Amniotic stem cell (primary cell): Measurements from ENCODE around the gene NTF3.

ENCODE experiments used
- DNase-seq: peaks from one replicate; lab custom pipeline; 2025; lab: John Stamatoyannopoulos, UW

NTF3 gene

GRCh38 chr12:5456906-5457305 lies 25.0 kb downstream of the NTF3 start:
- no peak for DNase-seq

DNA sequence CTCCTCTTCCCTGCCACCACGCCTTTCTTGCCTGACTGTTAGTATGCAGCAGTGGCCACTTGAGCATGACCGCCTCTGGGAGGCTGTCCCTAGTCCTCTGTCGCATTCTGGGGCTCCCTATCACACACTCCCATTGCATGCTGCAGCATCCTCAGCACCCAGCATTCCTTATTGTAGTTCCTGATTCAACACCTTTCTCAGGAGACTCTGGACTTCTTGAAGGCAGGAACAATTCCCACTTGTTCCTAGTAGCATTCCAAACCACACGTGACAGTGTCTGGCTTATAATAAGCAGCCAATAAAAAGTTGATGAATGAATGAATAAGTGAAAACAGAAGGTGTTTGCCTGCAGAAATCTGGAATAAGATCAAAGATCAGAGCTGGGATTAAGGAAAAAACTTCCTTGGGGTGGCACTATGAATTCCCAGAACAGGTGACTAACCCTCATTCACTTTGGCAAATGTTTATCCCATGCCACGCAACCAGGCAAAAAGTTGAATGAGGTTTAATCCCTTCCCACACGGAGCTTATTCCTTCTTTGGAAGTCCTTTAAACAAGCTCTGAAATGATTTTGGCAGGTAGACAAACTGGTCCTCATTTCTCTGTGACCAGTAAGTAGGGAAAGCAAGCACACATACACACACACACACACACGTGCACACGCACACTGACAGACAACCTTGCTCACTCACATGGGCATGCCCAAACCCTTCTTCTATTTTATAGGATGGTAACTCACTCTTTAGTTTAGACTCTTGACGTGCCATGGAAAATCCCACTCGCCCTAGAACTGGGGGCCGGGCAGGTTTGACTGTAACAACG lies 26.5 kb downstream of the NTF3 start:
- DNase-seq, result no peak

- DNase-seq, result no peak
Observed at GRCh38 chr12:5459051-5459782, 27.3 kb downstream of the NTF3 start.

- no peak for DNase-seq
Observed at GRCh38 chr12:5460817-5461216, 28.9 kb downstream of the NTF3 start.

DNA sequence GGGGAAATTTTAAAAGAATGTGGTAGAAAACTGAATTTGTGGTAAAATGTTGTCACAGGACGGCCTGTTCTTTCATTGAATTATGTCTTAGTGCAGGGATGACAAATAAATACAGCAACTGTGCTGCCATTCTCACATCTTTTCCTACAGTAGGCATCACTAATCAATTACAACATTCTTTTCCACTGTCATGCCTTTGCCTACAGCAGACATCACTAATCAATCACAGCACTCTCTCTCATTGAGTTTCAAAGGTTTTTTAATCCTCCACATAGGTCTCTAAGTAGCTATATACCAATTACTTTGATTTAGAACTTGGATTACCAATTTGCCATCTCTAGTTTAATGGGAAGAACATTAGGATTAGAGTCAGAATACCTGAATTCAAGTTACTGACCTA lies 30.1 kb downstream of the NTF3 start:
- DNase-seq, result no peak

DNA sequence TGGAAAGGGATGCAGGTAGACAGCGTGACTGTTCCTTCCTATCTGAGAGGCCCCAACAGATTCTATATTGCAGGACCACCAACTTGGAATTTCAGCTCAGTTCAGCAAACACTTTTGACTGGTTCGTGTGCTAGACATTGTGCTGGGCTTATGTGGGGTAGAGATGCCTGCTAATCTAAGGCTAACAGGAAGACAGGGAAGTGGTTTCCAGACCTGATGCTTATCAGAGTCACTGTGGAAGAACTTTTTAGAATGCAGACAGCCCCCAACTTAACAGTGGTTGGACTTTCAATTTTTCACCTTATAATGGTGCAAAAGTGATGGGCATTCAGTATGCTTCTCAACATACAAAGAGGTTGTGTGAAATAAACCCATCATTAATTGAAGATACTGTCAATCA lies 32.2 kb downstream of the NTF3 start:
- no peak for DNase-seq

GRCh38 chr12:5465384-5465783 lies 33.5 kb downstream of the NTF3 start:
- DNase-seq, result no peak

DNA sequence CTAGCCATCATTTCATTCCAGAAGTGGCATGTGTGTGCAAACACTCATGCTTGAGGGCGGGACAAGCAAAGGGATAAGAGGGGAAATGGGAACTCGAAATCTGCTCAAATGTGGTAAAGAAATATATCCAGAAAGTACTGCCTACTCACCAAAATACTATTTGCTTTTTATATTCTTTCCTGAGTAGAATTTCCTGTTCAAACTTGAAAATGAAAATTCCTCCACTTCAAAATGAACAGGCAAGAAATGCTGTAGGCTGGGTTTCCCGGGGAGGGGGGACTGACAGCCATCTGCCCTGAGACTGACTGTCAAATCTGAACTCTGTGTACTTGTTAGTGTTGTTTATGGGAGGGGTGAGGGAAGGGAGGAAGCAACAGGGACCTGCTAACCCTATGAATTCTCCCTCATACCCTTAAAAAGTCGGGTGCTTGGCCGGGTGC lies 34.6 kb downstream of the NTF3 start:
- DNase-seq, result no peak

GRCh38 chr12:5467931-5468330 lies 36.0 kb downstream of the NTF3 start:
- no peak for DNase-seq

GRCh38 chr12:5470221-5470620 lies 38.3 kb downstream of the NTF3 start:
- no peak for DNase-seq

DNA sequence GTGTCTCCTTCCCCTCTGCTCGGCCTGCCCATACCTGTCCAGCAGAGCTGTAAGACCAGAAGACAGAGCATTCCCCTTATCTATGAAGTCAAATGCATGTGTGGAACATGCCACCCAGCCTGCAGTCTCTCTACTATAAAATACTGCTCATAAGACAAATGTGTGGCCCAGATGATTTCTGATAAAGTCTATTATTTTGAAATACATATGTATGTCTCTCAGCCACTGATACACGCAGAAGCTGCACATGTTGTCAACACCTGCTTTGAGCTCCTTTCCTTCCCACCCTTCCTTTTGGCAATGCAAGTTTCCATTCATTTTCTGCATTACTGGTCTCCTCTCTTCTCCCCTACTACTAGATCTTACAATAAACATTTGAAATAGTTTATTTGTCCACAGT lies 38.8 kb downstream of the NTF3 start:
- DNase-seq, result no peak

DNA sequence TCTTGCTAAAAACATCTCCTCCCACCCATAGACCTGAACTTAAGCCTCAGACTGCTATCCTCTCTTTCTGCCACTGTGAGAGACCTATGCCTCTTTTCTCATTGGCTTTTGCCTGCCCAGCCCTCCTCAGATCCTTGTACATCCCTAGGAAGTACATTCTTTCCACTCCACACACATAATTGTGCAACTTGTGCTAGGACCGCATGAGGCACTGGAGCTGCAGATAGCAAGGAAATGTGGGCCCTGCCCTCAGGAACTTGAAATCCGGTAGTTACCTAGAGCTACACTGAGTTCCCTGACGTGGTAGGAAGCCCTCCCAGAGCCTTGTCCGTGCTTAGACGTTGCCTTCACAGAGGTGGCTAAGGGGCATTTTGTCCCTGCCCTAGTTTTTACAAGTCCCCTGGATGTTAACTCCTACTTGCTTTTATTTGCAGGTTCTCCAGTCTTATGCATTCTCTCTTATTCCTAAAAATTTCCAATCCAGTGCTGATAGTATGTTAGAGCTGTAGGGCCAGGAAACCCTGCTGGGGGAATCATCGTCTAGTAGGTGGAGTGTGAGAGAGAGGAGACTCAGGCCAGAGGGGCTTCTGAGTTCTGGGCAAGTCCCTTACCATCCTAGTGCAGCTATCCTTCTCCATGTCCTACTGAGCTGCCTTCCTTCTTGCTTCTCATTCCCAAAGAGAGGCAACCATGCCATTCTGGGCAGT lies 41.3 kb downstream of the NTF3 start:
- DNase-seq, result no peak

GRCh38 chr12:5473783-5474116 lies 41.8 kb downstream of the NTF3 start:
- no peak for DNase-seq

GRCh38 chr12:5476356-5476755 lies 44.4 kb downstream of the NTF3 start:
- no peak for DNase-seq

- DNase-seq, result no peak
Observed at GRCh38 chr12:5478081-5478706, 46.3 kb downstream of the NTF3 start.

DNA sequence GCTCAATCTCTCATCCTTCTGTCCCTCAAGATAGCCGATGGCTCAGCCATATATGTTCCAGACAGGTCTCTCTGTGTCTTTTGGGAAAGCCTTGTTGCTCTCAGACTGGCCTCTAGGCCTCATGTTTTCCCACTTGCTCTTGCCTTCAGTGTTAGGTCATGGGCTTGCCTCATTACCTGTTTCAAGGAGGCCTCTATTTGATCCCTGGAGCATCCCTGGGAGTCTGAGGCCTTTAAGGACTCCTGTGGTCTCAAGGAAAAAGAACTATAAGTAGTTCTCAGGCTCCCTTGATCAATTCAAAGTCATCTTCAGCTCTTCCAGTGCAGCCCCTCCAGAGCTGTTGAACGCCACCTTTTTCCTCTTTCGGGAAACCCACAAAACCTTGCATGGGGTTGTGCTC lies 47.9 kb downstream of the NTF3 start:
- DNase-seq, result no peak

DNA sequence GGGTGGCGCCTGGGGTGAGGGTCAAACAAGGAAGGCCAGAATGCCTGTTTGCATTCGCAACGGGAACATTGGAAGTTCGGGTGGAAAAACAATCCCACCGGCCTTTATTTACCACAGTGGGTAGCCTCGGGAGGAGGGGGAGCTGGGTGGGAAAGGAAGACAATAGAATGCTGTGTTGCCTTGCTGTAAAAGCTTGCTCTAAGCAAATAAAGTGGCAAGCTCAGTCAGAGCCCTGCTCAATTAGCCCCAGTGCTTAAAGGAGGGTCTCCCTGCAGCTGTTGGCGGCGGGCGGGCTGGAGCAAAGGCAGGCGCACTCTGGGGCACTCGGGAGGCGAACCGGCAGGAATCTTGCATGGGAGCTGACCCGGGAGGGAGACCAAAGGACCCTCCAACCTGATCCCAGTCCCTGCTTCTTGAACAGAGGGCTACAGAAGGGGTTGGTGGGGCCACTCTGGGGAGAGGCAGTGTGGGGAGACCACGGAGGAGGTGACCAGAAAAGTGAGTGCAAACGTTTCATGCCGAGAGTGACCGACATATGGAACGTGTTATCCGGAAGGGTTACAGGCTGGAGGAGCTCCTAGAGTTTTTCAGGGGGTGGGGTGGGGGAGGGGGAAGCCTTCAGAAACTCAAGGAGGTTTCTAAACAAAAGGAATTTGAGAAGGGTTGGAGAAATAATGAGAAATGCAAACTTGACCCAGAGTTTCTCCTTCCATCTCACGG lies 48.5 kb downstream of the NTF3 start:
- DNase-seq, result no peak

GRCh38 chr12:5480938-5481303 lies 49.0 kb downstream of the NTF3 start:
- no peak for DNase-seq

DNA sequence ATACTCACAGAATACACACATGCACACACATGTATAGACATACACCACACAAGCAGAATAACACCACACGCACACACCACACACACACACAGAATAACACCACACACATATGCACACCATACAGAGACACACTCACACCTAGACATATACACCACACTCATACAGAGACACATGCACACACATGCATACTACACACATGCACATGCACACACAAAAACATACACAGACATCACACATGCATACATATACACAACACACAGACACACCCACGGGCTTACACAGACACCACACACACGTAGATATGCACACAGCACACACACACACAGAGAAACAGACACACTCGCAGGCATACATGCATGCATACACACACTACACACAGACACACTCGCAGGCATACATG lies 49.7 kb downstream of the NTF3 start:
- no peak for DNase-seq

GRCh38 chr12:5484426-5484825 lies 52.5 kb downstream of the NTF3 start:
- DNase-seq, result no peak

- no peak for DNase-seq
Observed at GRCh38 chr12:5485454-5485853, 53.5 kb downstream of the NTF3 start.

DNA sequence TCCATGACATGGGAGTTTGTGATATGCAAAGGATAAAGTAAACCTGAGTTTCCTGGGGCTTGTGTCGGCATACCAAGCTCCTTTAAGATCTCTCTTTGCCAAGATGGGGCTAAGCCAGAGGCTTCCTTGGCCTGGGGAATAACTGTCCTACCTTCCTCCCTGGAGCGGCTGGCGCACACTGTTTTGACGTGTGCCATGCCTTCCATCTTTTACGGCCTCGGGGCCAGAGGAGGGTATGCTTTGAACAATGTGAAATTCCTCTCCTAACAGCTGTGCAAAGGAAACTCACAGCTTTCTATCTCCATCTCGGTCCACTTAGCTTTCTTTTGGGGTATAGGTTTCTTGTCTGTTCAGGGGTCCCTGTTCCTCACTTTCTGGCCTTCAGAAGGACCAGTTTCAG lies 55.2 kb downstream of the NTF3 start:
- DNase-seq, result no peak
